Stimulated activated CD8-positive, alpha-beta memory T cell treated with anti-CD3 and anti-CD28 coated beads, Interleukin-4, amount 100 ng/mL, for 1 hour (primary cell): ENCODE measurements around the gene BCL6B.
A peak's percentile ranks its signal among the peaks of the same experiment; 100 is the strongest.
"Not testable (repeated sequence)": the region's sequence is repeated elsewhere in the genome, so short reads cannot be mapped to it uniquely, and the experiment has no call there.

Source experiments
- DNase-seq, 2 donors: peaks; one replicate each; pipeline ENCODE4 v3.0.0-alpha.2; 2020; ENCODE audit warnings: low read depth in 2 of 2, low spot score in 1 of 2

BCL6B gene

DNA sequence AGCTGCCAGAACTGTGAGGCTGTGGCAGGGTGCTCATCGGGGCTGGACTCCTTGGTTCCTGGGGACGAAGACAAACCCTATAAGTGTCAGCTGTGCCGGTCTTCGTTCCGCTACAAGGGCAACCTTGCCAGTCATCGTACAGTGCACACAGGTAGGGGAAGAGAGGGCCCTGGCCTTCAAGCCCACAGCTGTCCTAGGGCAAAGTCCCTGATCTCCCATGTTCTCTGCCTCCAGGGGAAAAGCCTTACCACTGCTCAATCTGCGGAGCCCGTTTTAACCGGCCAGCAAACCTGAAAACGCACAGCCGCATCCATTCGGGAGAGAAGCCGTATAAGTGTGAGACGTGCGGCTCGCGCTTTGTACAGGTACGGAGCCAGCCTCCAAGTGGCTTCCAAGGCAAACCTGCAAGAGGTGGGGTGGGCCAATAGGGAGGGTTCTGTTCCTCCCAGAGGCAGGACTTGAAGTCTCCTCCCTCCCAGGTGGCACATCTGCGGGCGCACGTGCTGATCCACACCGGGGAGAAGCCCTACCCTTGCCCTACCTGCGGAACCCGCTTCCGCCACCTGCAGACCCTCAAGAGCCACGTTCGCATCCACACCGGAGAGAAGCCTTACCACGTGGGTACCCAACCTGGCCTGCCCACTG is 3.7 kb downstream of the BCL6B start:
- no peak for DNase-seq

DNA sequence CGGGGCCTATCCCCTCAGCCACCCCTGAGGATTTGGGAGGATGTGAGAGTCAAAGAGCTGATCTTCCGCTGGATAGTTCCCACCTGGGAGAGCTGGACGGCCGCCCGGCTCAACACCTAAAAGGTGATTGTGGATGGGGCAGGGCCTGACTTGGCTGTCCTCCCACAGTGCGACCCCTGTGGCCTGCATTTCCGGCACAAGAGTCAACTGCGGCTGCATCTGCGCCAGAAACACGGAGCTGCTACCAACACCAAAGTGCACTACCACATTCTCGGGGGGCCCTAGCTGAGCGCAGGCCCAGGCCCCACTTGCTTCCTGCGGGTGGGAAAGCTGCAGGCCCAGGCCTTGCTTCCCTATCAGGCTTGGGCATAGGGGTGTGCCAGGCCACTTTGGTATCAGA is 4.5 kb downstream of the BCL6B start:
- DNase-seq = no peak

DNA sequence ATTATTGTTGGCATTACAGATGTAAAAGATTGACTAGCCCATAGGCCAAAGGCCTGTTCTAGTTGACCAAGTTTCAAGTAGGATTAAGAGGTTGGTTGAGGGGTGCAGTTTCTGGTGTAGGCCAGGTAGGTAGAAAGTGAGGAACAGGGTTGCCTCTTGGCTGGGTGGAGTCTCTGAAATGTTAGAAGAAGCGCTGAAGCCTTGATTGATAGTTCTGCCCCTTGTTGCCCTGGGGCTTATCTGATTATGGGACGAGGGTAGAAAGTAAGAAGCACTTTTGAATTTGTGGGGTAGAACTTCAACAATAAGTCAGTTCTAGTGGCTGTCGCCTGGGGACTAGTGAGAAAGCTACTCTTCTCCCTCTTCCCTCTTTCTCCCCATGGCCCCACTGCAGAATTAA is 6.2 kb downstream of the BCL6B start:
- no peak for DNase-seq

DNA sequence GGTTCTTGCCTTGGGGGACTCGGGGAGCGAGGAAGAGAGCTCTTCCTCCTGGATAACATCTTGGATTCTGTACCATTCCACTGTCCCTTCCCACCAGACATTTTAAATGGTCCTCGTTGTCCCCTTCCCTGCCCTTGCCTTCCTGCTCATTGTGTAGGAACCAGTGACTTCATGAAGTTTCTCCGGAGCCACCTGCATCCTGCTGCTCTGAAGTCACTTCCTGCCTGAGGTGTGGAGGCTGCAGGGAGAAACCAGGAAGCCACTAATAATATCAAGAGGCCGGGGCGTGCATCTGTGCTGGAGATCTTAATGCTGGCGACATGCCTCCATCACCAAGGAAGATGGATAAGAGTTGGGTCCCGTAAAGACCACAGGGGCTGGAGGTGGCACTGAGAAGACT is 6.8 kb downstream of the BCL6B start:
- no peak for DNase-seq

GRCh38 chr17:7034955-7035590 is 12.2 kb downstream of the BCL6B start:
- DNase-seq = no peak

- DNase-seq = peak; percentile 94 to 97
Observed at GRCh38 chr17:7035591-7036368, 12.9 kb downstream of the BCL6B start, which contains the start of gene SLC16A13. Gene SLC16A13 (plus strand): TSS chr17:7036015. CDS start chr17:7036383, 368 bp downstream.

DNA sequence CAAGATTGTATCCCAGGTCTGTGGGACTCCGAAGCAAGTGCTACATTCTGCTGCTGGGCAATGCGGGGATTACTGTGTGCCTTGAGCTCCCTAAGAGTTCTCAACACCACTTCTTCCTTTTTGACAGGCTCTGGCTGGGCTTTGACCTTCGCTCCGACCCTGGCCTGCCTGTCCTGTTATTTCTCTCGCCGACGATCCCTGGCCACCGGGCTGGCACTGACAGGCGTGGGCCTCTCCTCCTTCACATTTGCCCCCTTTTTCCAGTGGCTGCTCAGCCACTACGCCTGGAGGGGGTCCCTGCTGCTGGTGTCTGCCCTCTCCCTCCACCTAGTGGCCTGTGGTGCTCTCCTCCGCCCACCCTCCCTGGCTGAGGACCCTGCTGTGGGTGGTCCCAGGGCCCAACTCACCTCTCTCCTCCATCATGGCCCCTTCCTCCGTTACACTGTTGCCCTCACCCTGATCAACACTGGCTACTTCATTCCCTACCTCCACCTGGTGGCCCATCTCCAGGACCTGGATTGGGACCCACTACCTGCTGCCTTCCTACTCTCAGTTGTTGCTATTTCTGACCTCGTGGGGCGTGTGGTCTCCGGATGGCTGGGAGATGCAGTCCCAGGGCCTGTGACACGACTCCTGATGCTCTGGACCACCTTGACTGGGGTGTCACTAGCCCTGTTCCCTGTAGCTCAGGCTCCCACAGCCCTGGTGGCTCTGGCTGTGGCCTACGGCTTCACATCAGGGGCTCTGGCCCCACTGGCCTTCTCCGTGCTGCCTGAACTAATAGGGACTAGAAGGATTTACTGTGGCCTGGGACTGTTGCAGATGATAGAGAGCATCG is 15.4 kb downstream of the BCL6B start:
- no peak for DNase-seq

DNA sequence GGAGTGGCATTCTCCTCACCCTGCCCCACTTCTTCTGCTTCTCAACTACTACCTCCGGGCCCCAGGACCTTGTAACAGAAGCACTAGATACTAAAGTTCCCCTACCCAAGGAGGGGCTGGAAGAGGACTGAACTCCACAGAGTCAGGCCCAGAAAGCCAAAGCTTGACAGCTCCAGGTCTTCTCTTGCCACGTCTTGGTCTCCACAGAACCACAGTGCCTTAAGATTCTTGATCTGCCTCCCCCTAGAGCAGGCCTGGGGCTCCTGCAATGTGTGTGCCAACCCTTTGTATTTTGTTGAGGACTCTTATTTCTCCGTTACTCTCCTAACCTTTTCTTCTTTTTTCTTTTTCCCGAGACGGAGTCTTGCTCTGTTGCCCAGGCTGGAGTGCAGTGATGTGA is 17.0 kb downstream of the BCL6B start:
- DNase-seq = no peak

GRCh38 chr17:7041607-7042500 is 19.0 kb downstream of the BCL6B start:
- no peak for DNase-seq

DNA sequence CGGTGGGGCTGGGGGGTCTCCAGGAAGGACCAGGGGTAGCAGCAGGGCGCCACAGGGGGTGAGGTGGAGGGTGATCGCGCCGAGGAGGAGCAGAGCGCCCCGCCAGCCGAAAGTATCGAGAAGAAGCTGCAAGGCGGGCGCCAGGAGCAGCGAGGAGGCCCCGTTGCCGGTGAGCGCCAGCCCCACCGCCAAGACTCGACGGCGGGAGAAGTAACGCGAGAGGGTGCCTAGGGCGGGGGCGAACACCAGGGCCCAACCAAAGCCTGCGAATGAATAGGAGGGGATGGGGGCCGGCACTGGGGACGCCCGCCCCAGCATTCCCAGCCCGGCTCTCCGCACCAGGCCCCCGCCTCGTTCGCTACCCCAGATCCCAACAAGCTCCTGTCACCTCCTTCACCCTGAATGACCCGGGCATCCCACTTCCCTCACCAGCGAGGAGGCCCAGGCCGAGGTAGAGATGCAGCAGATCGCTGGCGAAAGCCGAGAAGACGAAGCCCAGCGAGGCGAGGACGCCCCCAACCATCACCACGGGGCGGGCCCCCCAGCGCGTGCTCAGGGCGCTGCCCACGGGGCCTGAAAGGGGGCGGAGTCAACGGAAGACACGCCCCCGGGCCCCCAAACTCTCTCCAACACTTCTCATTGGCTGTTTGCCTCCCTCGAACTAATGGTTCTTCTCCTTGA is 19.8 kb downstream of the BCL6B start:
- no peak for DNase-seq

DNA sequence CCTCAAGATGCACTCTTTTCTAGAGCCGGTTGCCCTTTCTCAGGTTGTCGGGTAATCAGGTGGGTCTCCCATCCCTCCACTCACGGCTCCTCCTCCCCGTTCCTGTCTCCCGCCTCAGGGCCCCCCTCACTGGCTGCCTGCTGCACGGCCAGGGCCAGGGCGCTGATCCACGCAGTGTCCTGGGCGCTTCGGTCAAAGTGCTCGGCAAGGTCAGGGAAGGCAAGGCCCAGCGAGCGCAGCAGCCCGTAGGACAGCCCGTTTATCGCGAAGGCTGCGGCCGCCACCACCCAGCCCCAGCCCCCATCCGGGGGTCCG is 20.3 kb downstream of the BCL6B start:
- no peak for DNase-seq

GRCh38 chr17:7043497-7044198 is 20.8 kb downstream of the BCL6B start, which contains the start of gene SLC16A11:
Gene SLC16A11 (minus strand): TSS chr17:7044092. CDS start chr17:7043513, 579 bp downstream.
- no peak for DNase-seq

DNA sequence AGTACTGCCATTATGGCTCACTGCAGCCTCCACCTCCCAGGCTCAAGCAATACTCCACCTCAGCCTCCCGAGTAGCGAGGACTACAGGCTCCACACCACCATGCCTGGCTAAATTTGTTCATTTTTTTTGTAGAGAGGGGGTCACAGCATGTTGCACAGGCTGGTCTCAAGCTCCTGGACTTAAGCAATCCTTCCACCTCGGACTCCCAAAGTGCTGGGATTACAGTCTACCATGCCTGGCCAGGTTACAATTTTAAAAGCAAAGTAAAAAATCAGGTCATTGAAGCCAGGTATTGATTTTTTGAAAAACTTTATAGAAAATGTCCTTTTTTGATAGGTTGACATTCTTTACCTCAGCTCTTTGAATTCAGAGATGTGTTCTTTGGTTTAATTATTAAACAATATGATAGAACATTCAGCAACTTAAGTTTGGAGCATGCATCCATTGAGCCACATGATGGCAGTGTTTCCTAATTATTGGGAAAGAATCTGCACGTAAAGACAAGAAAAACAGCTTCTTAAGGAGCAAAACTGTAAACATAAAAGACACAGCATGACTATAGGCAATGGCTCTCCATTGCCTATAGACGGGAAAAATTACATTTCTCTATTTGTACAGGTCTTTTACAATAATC is 22.8 kb downstream of the BCL6B start:
- DNase-seq = no peak

- no peak for DNase-seq
Observed at GRCh38 chr17:7046127-7046724, 23.4 kb downstream of the BCL6B start.

GRCh38 chr17:7046725-7047397 is 24.0 kb downstream of the BCL6B start:
- DNase-seq = not testable (repeated sequence)

DNA sequence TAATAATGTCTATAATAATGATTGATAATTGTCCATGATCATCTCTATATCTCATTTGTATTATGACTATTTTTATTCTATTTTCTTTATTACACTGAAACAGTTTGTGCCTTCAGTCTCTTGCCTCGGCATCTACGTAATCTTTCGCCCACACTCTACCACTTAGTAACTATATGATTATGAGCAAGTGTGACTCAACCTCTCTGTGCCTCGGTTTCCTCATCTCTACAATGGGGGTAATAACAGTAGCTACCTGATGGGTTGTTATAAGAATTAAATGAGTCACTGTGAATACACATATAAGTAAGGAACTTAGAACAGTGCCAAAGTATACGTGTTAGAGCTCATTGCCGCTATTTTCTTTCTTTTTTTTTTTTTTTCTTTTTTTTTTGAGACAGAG is 24.7 kb downstream of the BCL6B start:
- no peak for DNase-seq

GRCh38 chr17:7048968-7049367 is 26.1 kb downstream of the BCL6B start:
- DNase-seq = no peak

- DNase-seq = not testable (repeated sequence)
Observed at GRCh38 chr17:7050583-7050982, 27.7 kb downstream of the BCL6B start.
